OCI-LY3 (cell line): Measurements from ENCODE around the gene PCSK5.
A peak's percentile ranks its signal among the peaks of the same experiment; 100 is the strongest.

Experiments used
- H2AFZ ChIP-seq: fragments of 200-600, 300-600 bp; shearing (Covaris generic); 2 replicates; pipeline ENCODE4 v1.6.0; 2014; ENCODE audit warnings: antibody characterized with exemption, low read depth, low read length
- H3K27ac ChIP-seq: fragments of 200-600, 300-600 bp; sonication (generic); 2 replicates; pipeline ENCODE4 v1.5.1; 2014; ENCODE audit warnings: mild to moderate bottlenecking, low read length, moderate library complexity, mixed read lengths
- H3K27me3 ChIP-seq: fragments of 200-600, 300-600 bp; sonication (generic); 2 replicates; pipeline ENCODE4 v1.6.1; 2014; ENCODE audit warnings: low read depth, low read length, mixed read lengths
- H3K36me3 ChIP-seq: fragments of 200-600, 300-600 bp; sonication (generic); replicated peaks from 2 replicates; pipeline ENCODE3; 2014; ENCODE audit warnings: low read depth, low read length, mixed read lengths
- H3K4me1 ChIP-seq: fragments of 300-600, 200-600 bp; sonication (generic); 2 replicates; pipeline ENCODE4 v1.6.1; 2014; ENCODE audit warnings: low read length, mixed read lengths
- H3K4me2 ChIP-seq: fragments of 200-600, 300-600 bp; sonication (generic); 2 replicates; pipeline ENCODE4 v1.6.1; 2014; ENCODE audit warnings: low read length, mixed read lengths
- H3K4me3 ChIP-seq: fragments of 300-600, 200-600 bp; sonication (generic); 2 replicates; pipeline ENCODE4 v1.5.1; 2014; ENCODE audit warnings: antibody characterized with exemption, mild to moderate bottlenecking, low read length, moderate library complexity
- H3K79me2 ChIP-seq: fragments of 300-600, 200-600 bp; shearing (Covaris generic); 2 replicates; pipeline ENCODE4 v1.6.1; 2014; ENCODE audit warnings: mild to moderate bottlenecking, low read length, mixed read lengths
- H3K9ac ChIP-seq: fragments of 300-600, 200-600 bp; shearing (Covaris generic); 2 replicates; pipeline ENCODE4 v1.6.0; 2014; ENCODE audit warnings: mild to moderate bottlenecking, low read length, moderate library complexity
- H3K9me3 ChIP-seq: fragments of 200-600, 300-600 bp; shearing (Covaris generic); 2 replicates; pipeline ENCODE4 v1.6.1; 2014; ENCODE audit warnings: low read length, mixed read lengths; ENCODE audit not compliant: insufficient read depth
- H4K20me1 ChIP-seq: fragments of 200-600, 300-600 bp; sonication (generic); 2 replicates; pipeline ENCODE4 v1.6.1; 2016; ENCODE audit warnings: low read length, mixed read lengths; ENCODE audit not compliant: insufficient read depth
- EZH2phosphoT487 ChIP-seq: fragments of 200-600 bp; shearing (Covaris generic); IDR thresholded peaks from 2 replicates; pipeline ENCODE4 v1.6.1; 2018; ENCODE audit warnings: antibody characterized with exemption, mixed run types, low read depth
- TF ChIP-seq, protein P1 (sequence below): fragments of 200-600, 300-600 bp; sonication (generic); IDR thresholded peaks from 2 replicates; pipeline ENCODE4 v1.5.1; 2014; ENCODE audit warnings: antibody characterized with exemption, low read length, low read depth

The PCSK5 gene

DNA sequence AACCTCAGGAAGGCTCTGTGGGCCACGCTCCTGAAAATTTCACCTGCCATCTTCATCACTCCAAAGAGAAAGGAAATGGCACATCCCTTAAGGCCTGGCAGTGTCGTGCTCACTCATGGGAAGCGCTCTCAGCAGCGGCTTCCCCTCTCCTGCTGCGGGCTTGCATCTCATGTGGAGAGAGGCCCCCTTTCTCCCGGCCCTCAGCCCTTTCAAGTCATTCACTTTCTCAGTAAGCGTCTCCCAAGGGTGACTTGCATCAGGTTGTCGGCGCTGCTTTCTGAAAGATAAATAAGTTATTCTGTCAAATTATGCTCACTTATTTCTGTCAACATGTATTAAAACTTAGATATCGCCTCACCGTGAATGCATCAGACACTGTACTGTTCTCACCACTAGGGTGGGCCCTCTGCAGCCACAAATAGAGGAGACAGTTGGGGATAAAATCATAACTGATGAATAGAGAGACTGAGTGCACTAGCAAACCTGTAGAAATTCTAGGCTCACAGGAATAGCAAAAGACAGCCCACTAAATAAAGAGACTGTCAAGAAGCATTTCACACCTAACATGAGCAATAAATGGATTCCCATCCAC is 329.2 kb downstream of the PCSK5 start:
- H3K4me3 ChIP-seq: no peak overlapping the region
- H3K79me2 ChIP-seq: no peaks in the 10 kb centered on the region
- H3K9ac ChIP-seq: no peak overlapping the region
- H3K9me3 ChIP-seq: no peaks in the 10 kb centered on the region
- no peak overlapping the region for H2AFZ ChIP-seq
- no peaks in the 10 kb centered on the region for H4K20me1 ChIP-seq
- H3K27me3 ChIP-seq: 0 out of 2 replicates have a peak, but pooled peaks cover 12% of the 10 kb centered on the region
- no peak for TF ChIP-seq EZH2phosphoT487
- TF ChIP-seq, protein P1, sequence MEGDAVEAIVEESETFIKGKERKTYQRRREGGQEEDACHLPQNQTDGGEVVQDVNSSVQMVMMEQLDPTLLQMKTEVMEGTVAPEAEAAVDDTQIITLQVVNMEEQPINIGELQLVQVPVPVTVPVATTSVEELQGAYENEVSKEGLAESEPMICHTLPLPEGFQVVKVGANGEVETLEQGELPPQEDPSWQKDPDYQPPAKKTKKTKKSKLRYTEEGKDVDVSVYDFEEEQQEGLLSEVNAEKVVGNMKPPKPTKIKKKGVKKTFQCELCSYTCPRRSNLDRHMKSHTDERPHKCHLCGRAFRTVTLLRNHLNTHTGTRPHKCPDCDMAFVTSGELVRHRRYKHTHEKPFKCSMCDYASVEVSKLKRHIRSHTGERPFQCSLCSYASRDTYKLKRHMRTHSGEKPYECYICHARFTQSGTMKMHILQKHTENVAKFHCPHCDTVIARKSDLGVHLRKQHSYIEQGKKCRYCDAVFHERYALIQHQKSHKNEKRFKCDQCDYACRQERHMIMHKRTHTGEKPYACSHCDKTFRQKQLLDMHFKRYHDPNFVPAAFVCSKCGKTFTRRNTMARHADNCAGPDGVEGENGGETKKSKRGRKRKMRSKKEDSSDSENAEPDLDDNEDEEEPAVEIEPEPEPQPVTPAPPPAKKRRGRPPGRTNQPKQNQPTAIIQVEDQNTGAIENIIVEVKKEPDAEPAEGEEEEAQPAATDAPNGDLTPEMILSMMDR: peak; percentile 38
- no peak overlapping the region for H3K27ac ChIP-seq
- no peaks in the 10 kb centered on the region for H3K36me3 ChIP-seq
- no peak overlapping the region for H3K4me2 ChIP-seq
- no peaks in the 10 kb centered on the region for H3K4me1 ChIP-seq

DNA sequence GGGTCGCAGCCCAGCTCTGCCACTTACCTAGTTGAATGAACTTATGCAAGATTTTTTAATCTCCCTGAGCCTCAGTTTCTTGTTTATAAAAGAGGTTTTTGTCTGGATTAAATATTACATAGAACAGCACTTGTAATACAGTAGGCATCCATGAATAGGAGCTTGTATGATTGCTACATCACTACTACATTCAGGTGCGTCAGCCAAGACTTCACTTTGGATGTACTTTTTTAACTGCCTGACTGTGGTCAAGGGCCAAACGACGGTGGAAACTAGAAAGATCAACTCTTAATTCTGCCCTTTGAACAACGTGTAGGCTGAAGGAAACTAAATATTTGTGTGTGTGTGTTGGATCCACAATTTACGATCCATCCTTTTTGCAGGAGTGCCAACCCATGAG is 330.9 kb downstream of the PCSK5 start:
- no peaks in the 10 kb centered on the region for H4K20me1 ChIP-seq
- H3K27ac ChIP-seq: no peak overlapping the region
- H3K36me3 ChIP-seq: no peaks in the 10 kb centered on the region
- 0 out of 2 replicates have a peak, but pooled peaks cover 12% of the 10 kb centered on the region for H3K27me3 ChIP-seq
- H3K79me2 ChIP-seq: no peaks in the 10 kb centered on the region
- H3K4me1 ChIP-seq: no peaks in the 10 kb centered on the region
- TF ChIP-seq EZH2phosphoT487: no peak
- TF ChIP-seq, protein P1: no peak
- H3K4me3 ChIP-seq: no peak overlapping the region
- no peaks in the 10 kb centered on the region for H3K9me3 ChIP-seq
- H2AFZ ChIP-seq: no peak overlapping the region
- no peak overlapping the region for H3K4me2 ChIP-seq
- no peak overlapping the region for H3K9ac ChIP-seq

DNA sequence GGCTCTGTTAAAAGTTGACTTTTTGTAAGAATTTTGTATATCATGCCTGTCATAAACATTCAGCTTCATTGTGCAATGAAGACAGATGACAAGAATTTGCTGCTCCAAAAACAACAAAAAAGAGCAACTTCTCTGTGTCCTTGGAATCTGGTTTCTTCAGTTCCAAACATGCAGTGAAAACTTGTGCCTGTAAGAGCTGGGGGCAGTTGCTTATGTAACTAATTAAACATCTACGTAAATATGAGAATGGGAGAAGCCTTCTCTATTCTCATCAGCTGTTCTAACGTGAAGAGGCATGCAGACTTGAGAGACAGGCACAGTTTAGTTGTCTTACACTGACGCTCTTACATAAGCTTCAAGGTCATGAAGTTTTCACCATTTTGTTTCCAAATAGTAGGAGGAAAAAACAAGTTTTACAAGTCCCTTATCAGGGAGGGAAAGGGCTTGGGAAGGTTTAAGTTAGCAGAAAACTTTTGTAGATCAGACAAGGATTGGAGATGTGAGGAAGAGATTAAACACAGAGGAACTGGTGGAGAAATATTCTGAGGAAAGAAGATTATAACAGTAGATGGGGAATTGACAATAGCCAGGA is 333.4 kb downstream of the PCSK5 start:
- H3K9me3 ChIP-seq: no peaks in the 10 kb centered on the region
- H4K20me1 ChIP-seq: no peaks in the 10 kb centered on the region
- H3K9ac ChIP-seq: no peak overlapping the region
- no peaks in the 10 kb centered on the region for H3K36me3 ChIP-seq
- no peak overlapping the region for H3K4me3 ChIP-seq
- H3K79me2 ChIP-seq: no peaks in the 10 kb centered on the region
- H3K27me3 ChIP-seq: 0 out of 2 replicates have a peak, but pooled peaks cover 4% of the 10 kb centered on the region
- H2AFZ ChIP-seq: no peak overlapping the region
- H3K27ac ChIP-seq: no peak overlapping the region
- H3K4me2 ChIP-seq: no peak overlapping the region
- H3K4me1 ChIP-seq: no peaks in the 10 kb centered on the region
- TF ChIP-seq, protein P1: no peak
- no peak for TF ChIP-seq EZH2phosphoT487

DNA sequence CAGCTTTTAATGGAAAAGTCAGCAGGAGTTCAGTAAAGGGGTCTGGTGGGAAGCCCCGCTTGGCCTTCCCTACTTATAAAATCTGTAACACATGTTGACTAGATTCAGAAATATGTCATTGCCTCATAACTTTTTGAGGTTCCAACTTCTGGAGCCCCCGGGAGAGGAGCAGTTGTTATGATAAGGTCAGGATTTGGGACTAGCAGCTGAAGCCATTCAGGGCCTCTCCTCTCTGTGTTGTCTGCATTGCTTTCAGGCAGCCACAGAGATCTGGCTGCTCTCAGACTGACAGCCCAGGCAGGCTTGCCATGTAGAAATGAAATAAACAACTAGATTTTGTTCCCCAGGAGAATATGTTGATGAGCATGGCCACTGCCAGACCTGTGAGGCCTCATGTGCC is 336.7 kb downstream of the PCSK5 start:
- Histone ChIP-seq H3K4me3 (no peak overlapping the region), H3K27me3 (no peaks in the 10 kb centered on the region), H3K4me1 (no peaks in the 10 kb centered on the region), H4K20me1 (no peaks in the 10 kb centered on the region), H3K9ac (no peak overlapping the region), H3K9me3 (no peaks in the 10 kb centered on the region), H3K36me3 (no peaks in the 10 kb centered on the region), H3K79me2 (no peaks in the 10 kb centered on the region), H3K27ac (no peak overlapping the region), H2AFZ (no peak overlapping the region), H3K4me2 (no peak overlapping the region)
- TF ChIP-seq, protein P1: no peak
- TF ChIP-seq EZH2phosphoT487: no peak
